ENCODE measurements around the gene ANKFN1. TPM values are rescaled to one million over a fixed set of nuclear protein-coding genes. Genes with fewer than 3 reads are reported as not detected.

The ANKFN1 gene
- total RNA-seq, 1 experiment from 2014 or later: not detected

DNA sequence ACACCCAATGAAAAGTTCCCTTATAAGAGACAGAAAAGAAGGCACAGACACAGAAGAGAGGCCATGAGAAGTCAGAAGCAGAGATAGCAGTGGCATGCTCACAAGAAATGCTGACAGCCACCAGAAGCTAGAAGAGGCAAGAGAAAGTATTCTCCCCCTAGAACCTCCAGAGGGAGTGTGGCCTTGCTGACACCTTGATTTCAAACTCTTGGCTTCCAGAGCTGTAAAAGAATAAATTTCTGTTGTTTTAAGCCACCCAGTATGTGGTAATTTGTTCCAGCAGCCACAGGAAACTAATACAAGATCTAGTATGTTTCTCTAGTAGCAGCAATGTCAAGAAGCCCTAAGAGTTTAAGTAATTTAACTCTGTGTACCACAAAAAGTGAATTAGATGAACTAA is 353.1 kb downstream of the ANKFN1 start:
- H3K36me3 ChIP-seq (ENCODE audit: insufficient read depth, low read length, poor library complexity, severe bottlenecking): no peaks in the 10 kb centered on the region
- BruUV-seq (replicated peaks): no TSS peak
- no peaks in the 10 kb centered on the region for H3K9me3 ChIP-seq (ENCODE audit: low read depth, low read length, poor library complexity, severe bottlenecking)
- no peaks in the 10 kb centered on the region for H3K4me1 ChIP-seq (ENCODE audit: insufficient read depth, low read length, poor library complexity, severe bottlenecking)
- H3K4me3 ChIP-seq (ENCODE audit: low read depth, low read length, poor library complexity, severe bottlenecking): no peak overlapping the region
- intact Hi-C loops (cut with micrococcal nuclease; ENCODE audit: unreplicated experiment): no loop called here
- TF ChIP-seq, protein P1, sequence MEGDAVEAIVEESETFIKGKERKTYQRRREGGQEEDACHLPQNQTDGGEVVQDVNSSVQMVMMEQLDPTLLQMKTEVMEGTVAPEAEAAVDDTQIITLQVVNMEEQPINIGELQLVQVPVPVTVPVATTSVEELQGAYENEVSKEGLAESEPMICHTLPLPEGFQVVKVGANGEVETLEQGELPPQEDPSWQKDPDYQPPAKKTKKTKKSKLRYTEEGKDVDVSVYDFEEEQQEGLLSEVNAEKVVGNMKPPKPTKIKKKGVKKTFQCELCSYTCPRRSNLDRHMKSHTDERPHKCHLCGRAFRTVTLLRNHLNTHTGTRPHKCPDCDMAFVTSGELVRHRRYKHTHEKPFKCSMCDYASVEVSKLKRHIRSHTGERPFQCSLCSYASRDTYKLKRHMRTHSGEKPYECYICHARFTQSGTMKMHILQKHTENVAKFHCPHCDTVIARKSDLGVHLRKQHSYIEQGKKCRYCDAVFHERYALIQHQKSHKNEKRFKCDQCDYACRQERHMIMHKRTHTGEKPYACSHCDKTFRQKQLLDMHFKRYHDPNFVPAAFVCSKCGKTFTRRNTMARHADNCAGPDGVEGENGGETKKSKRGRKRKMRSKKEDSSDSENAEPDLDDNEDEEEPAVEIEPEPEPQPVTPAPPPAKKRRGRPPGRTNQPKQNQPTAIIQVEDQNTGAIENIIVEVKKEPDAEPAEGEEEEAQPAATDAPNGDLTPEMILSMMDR (conservative IDR thresholded peaks at IDR 0.05; ENCODE audit: low read depth, low read length): no peak
- no peaks in the 10 kb centered on the region for H3K27me3 ChIP-seq (replicated peaks; ENCODE audit: insufficient read depth, low read depth, low read length, poor library complexity)
- no peak overlapping the region for H3K27ac ChIP-seq (ENCODE audit: low read depth, low read length, poor library complexity, severe bottlenecking)
- ChIA-PET POLR2A (ENCODE audit: low non-redundant PET) (no interaction called here), CTCF (no interaction called here)
- DNase-seq (ENCODE audit: low spot score): no peak

DNA sequence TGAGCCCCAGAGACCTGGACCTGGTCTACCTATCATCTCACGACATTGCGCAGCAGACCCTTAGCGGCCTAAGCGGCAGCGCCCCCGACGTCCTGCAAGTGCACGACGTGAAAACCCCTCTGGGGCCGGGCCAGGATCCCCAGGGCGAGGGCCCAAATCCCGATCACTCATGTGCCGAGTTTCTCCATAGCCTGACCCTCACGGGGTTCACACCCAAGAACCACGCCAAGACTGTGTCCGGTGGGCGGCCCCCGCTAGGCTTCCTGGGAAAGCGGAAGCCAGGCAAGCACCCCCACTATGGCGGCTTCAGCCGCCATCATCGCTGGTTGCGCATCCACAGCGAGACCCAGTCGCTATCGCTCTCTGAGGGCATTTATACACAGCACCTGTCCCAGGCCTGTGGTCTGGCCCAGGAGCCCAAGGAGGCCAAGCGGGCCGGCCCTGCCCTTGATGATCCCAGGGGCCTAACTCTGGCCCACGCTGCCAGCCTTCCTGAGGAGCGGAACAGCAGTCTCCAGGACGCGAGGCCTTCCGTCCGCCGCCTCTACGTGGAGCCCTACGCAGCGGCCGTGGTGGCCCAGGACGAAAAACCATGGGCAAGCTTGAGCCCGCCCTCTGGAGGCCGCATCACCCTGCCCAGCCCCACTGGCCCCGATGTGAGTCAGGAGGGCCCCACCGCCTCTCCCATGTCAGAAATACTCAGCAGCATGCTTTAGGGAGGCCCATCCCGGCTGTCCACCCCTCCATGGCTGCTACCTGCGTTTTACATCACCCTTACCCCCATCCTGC is 357.5 kb downstream of the ANKFN1 start:
- no peaks in the 10 kb centered on the region for H3K9me3 ChIP-seq (ENCODE audit: low read depth, low read length, poor library complexity, severe bottlenecking)
- DNase-seq (ENCODE audit: low spot score): no peak
- peaks cover 5% of the 10 kb centered on the region for H3K27me3 ChIP-seq (replicated peaks; ENCODE audit: insufficient read depth, low read depth, low read length, poor library complexity)
- H3K4me3 ChIP-seq (ENCODE audit: low read depth, low read length, poor library complexity, severe bottlenecking): no peak overlapping the region
- TF ChIP-seq EZH2 (IDR thresholded peaks at IDR 0.05; ENCODE audit: borderline replicate concordance, low read depth, low read length, poor library complexity, severe bottlenecking): no peak
- TF ChIP-seq, protein P1 (conservative IDR thresholded peaks at IDR 0.05; ENCODE audit: low read depth, low read length): no peak
- POLR2A ChIA-PET (ENCODE audit: low non-redundant PET): no interaction called here
- no peak overlapping the region for H3K27ac ChIP-seq (ENCODE audit: low read depth, low read length, poor library complexity, severe bottlenecking)
- no peaks in the 10 kb centered on the region for H3K36me3 ChIP-seq (ENCODE audit: insufficient read depth, low read length, poor library complexity, severe bottlenecking)
- CTCF ChIA-PET: no interaction called here
- intact Hi-C loops (cut with micrococcal nuclease; ENCODE audit: unreplicated experiment): no loop called here
- no TSS peak for BruUV-seq (replicated peaks)
- H3K4me1 ChIP-seq (ENCODE audit: insufficient read depth, low read length, poor library complexity, severe bottlenecking): no peaks in the 10 kb centered on the region

DNA sequence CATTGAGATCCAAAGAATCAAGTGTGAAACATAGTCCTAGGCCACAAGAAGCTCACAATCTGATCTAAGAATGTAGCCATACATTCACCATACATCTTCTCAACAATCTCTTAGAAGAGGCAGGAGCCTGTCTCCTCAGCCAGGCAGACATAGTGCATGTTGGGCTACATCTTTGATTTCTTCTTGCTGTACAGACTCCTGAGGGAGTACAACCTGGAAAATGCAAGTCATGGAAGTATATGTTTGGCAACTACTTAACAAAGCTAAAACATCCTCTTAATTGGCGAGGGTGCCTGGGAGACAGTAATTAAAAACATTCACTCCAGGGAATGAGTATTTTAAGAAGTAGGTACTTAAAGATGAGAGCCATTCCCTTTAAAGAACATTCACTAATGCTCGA is 361.0 kb downstream of the ANKFN1 start:
- intact Hi-C loops (cut with micrococcal nuclease; ENCODE audit: unreplicated experiment): no loop called here
- no peak overlapping the region for H3K4me3 ChIP-seq (ENCODE audit: low read depth, low read length, poor library complexity, severe bottlenecking)
- no TSS peak for BruUV-seq (replicated peaks)
- H3K9me3 ChIP-seq (ENCODE audit: low read depth, low read length, poor library complexity, severe bottlenecking): no peaks in the 10 kb centered on the region
- DNase-seq (ENCODE audit: low spot score): no peak
- POLR2A ChIA-PET (ENCODE audit: low non-redundant PET): no interaction called here
- no peaks in the 10 kb centered on the region for H3K36me3 ChIP-seq (ENCODE audit: insufficient read depth, low read length, poor library complexity, severe bottlenecking)
- no peak overlapping the region for H3K27ac ChIP-seq (ENCODE audit: low read depth, low read length, poor library complexity, severe bottlenecking)
- H3K27me3 ChIP-seq (replicated peaks; ENCODE audit: insufficient read depth, low read depth, low read length, poor library complexity): peaks cover 20% of the 10 kb centered on the region
- no peaks in the 10 kb centered on the region for H3K4me1 ChIP-seq (ENCODE audit: insufficient read depth, low read length, poor library complexity, severe bottlenecking)
- CTCF ChIA-PET: no interaction called here
- no peak for TF ChIP-seq EZH2 (IDR thresholded peaks at IDR 0.05; ENCODE audit: borderline replicate concordance, low read depth, low read length, poor library complexity, severe bottlenecking)
- TF ChIP-seq, protein P1 (conservative IDR thresholded peaks at IDR 0.05; ENCODE audit: low read depth, low read length): no peak

Data from A673 (cell line).